Liver (tissue), 9 donors: Measurements from ENCODE around the gene KLK10. TPM values are rescaled to one million over a fixed set of nuclear protein-coding genes. Genes with fewer than 3 reads are reported as not detected.

Experiments used
- DNase-seq: peaks from one replicate; pipeline ENCODE4 v3.0.0-alpha.2; 2017; ENCODE audit warnings: low spot score
- H3K27ac ChIP-seq, 2 donors: one replicate each; pipeline ENCODE4 v1.7.0; 2013; ENCODE audit warnings: inconsistent platforms in 2 of 2, low read length in 2 of 2, control low read depth in 1 of 2, low read depth in 1 of 2, mild to moderate bottlenecking in 1 of 2
- H3K27me3 ChIP-seq, 4 donors: one replicate each; pipeline versions ENCODE4 v1.6.1 to v1.7.0; 2013; ENCODE audit warnings: low read length in 3 of 4, inconsistent platforms in 1 of 4, mild to moderate bottlenecking in 1 of 4, moderate library complexity in 1 of 4; ENCODE audit not compliant: control insufficient read depth in 4 of 4, insufficient read depth in 4 of 4
- H3K36me3 ChIP-seq, 4 donors: one replicate each; pipeline versions ENCODE4 v1.6.1 to v1.7.0; 2013; ENCODE audit warnings: low read length in 3 of 4, mild to moderate bottlenecking in 3 of 4, low read depth in 1 of 4, moderate library complexity in 1 of 4; ENCODE audit not compliant: control insufficient read depth in 4 of 4, insufficient read depth in 3 of 4
- H3K4me1 ChIP-seq, 4 donors: one replicate each; pipeline versions ENCODE4 v1.6.1 to v1.7.0; 2013; ENCODE audit warnings: low read length in 3 of 4, mild to moderate bottlenecking in 3 of 4, moderate library complexity in 1 of 4; ENCODE audit not compliant: control insufficient read depth in 4 of 4, insufficient read depth in 4 of 4
- H3K4me3 ChIP-seq, 3 donors: one replicate each; pipeline versions ENCODE4 v1.6.1 to v1.7.0; 2013; ENCODE audit warnings: low read length in 3 of 3, control low read depth in 1 of 3, low read depth in 1 of 3, mild to moderate bottlenecking in 1 of 3
- H3K9ac ChIP-seq, 2 donors: one replicate each; pipeline ENCODE4 v1.7.0; 2013; ENCODE audit warnings: low read length in 2 of 2, mild to moderate bottlenecking in 2 of 2, moderate library complexity in 2 of 2, control low read depth in 1 of 2, low read depth in 1 of 2
- H3K9me3 ChIP-seq, 4 donors: one replicate each; pipeline versions ENCODE4 v1.6.1 to v1.7.0; 2013; ENCODE audit warnings: low read length in 3 of 4; ENCODE audit not compliant: control insufficient read depth in 4 of 4
- ATF3 ChIP-seq: IDR thresholded peaks from 2 replicates; pipeline ENCODE4 v1.6.1; 2016; ENCODE audit warnings: antibody characterized with exemption
- EGR1 ChIP-seq, 2 donors: IDR thresholded peaks; 2 replicates each; pipeline ENCODE4 v1.6.1; 2016 to 2018; ENCODE audit warnings: antibody characterized with exemption in 2 of 2, low read depth in 2 of 2
- FOXA1 ChIP-seq: IDR thresholded peaks from 2 replicates; pipeline ENCODE4 v1.6.1; 2016; ENCODE audit warnings: antibody characterized with exemption
- FOXA2 ChIP-seq: IDR thresholded peaks from 2 replicates; pipeline ENCODE4 v1.6.1; 2016; ENCODE audit warnings: antibody characterized with exemption
- GABPA ChIP-seq, 2 donors: IDR thresholded peaks in 1 of 2; conservative IDR thresholded peaks in 1 of 2; 2 replicates each; pipeline ENCODE4 v1.6.1; 2016; ENCODE audit warnings: antibody characterized with exemption in 2 of 2, mild to moderate bottlenecking in 1 of 2, moderate library complexity in 1 of 2
- HNF4A ChIP-seq, 2 donors: conservative IDR thresholded peaks; 2 replicates each; pipeline ENCODE4 v1.6.1; 2016; ENCODE audit warnings: antibody characterized with exemption in 2 of 2, mild to moderate bottlenecking in 2 of 2
- HNF4G ChIP-seq: IDR thresholded peaks from 2 replicates; pipeline ENCODE4 v1.6.1; 2016; ENCODE audit warnings: antibody characterized with exemption
- JUND ChIP-seq, 2 donors: IDR thresholded peaks; 2 replicates each; pipeline ENCODE4 v1.6.1; 2016; ENCODE audit warnings: antibody characterized with exemption in 2 of 2
- NR2F2 ChIP-seq: IDR thresholded peaks from 2 replicates; pipeline ENCODE4 v1.6.1; 2016; ENCODE audit warnings: antibody characterized with exemption
- RAD21 ChIP-seq, 2 donors: IDR thresholded peaks; 2 replicates each; pipeline ENCODE4 v1.6.1; 2016; ENCODE audit warnings: antibody characterized with exemption in 2 of 2, mild to moderate bottlenecking in 2 of 2
- RXRA ChIP-seq, 2 donors: IDR thresholded peaks; 2 replicates each; pipeline ENCODE4 v1.6.1; 2017 to 2018; ENCODE audit warnings: antibody characterized with exemption in 2 of 2, mild to moderate bottlenecking in 1 of 2
- SP1 ChIP-seq: IDR thresholded peaks from 2 replicates; pipeline ENCODE4 v1.6.1; 2018; ENCODE audit warnings: antibody characterized with exemption, mild to moderate bottlenecking
- TAF1 ChIP-seq: conservative IDR thresholded peaks from 2 replicates; pipeline ENCODE4 v1.6.1; 2016; ENCODE audit warnings: antibody characterized with exemption, mild to moderate bottlenecking
- YY1 ChIP-seq: IDR thresholded peaks from 2 replicates; pipeline ENCODE4 v1.6.1; 2016; ENCODE audit warnings: antibody characterized with exemption, mild to moderate bottlenecking
- WGBS: extraction: QIAGEN DNeasy Blood & Tissue Kit; methylation state at CpG from one replicate; pipeline ENCODE4 v1.1.7; 2013; 5-methylcytosine and 5-hydroxymethylcytosine counted together
- polyA plus RNA-seq, 2 donors: library from polyadenylated mRNA; stranded (reverse) in 1 of 2; unstranded in 1 of 2; fragments of 200-250 nt in 1 of 2; fragments of >200 nt in 1 of 2; fragmentation: Nextera tagmentation in 1 of 2; extraction: Ambion mirVana in 1 of 2; gene quantifications; one replicate each; pipeline versions ENCODE4 v1.2.1 to v1.2.3, GENCODE V29; 2013 to 2015
- total RNA-seq, 2 donors: library from RNA; depleted of rRNA; stranded (reverse); fragments of >200 nt; gene quantifications; one replicate each; pipeline ENCODE4 v1.2.3, GENCODE V29; 2014
- TF ChIP-seq, protein P1 (sequence below): IDR thresholded peaks from 2 replicates; pipeline ENCODE4 v1.6.1; 2016; ENCODE audit warnings: antibody characterized with exemption
- TF ChIP-seq, protein P2 (sequence below): IDR thresholded peaks from 2 replicates; pipeline ENCODE4 v1.6.1; 2016; ENCODE audit warnings: antibody characterized with exemption
- TF ChIP-seq, protein P3 (sequence below): fragments of 150-350 bp; IDR thresholded peaks from 2 replicates; pipeline ENCODE4 v1.5.1; 2017; ENCODE audit warnings: improper control_type of control experiment, low read depth, low read length; ENCODE audit not compliant: missing input control
- TF ChIP-seq, protein P4 (sequence below): IDR thresholded peaks from 2 replicates; pipeline ENCODE4 v1.6.1; 2016; ENCODE audit warnings: antibody characterized with exemption, mild to moderate bottlenecking
- donor health status: healthy.
- donor health status: healthy.
- donor health status: healthy.
- donor health status: healthy.
- donor health status: healthy.

The KLK10 gene
- total and polyA plus RNA-seq, 4 donors: 0.06 TPM; not detected in 3

- Histone ChIP-seq H3K4me1 (no peaks in the 10 kb centered on the region), H3K4me3 (no peak overlapping the region), H3K36me3 (no peaks in the 10 kb centered on the region), H3K9me3 (no peaks in the 10 kb centered on the region), H3K27ac (no peak overlapping the region), H3K27me3 (peaks cover 0 to 7% (median 4%) of the 10 kb centered on the region in 4 donors), H3K9ac (no peak overlapping the region)
- TF ChIP-seq FOXA1 (no peak), GABPA (IDR thresholded peaks at IDR 0.05 in 1 of 2, conservative IDR thresholded peaks at IDR 0.05 in 1 of 2) (no peak)
- no peak for DNase-seq
- WGBS: 60% methylated on average over 11 of the region's 11 CpGs
Measured at GRCh38 chr19:50981587-50982146, 37.8 kb downstream of the KLK10 start.

DNA sequence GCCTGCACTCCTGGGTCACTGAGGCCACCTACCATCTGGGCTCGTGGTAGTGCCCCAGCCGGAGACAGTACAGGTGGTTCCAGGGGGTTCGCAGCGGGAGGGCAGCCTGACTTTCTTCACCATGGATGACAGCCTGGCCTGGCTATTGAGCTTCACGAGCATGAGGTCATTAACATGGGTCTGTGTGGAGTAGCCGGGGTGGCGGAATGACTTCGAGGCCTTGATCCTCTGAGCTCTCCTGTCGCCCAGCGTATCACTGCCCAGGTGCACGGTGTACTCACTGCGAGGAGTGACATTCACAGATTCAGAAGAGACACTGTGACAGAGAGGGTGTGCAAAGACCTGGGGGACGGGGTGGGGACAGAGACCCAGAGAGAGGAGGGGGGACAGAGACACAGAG lies 39.3 kb downstream of the KLK10 start:
- TF ChIP-seq ATF3 (no peak), NR2F2 (no peak), YY1 (no peak), RXRA (IDR thresholded peaks at IDR 0.05) (no peak), SP1 (no peak), HNF4G (no peak), GABPA (IDR thresholded peaks at IDR 0.05 in 1 of 2, conservative IDR thresholded peaks at IDR 0.05 in 1 of 2) (no peak), EGR1 (IDR thresholded peaks at IDR 0.05; ENCODE audit: low read depth in 2 of 2) (no peak), TAF1 (no peak), RAD21 (IDR thresholded peaks at IDR 0.05) (no peak), FOXA1 (no peak), JUND (IDR thresholded peaks at IDR 0.05) (no peak), HNF4A (conservative IDR thresholded peaks at IDR 0.05) (no peak), FOXA2 (no peak)
- TF ChIP-seq, protein P1, sequence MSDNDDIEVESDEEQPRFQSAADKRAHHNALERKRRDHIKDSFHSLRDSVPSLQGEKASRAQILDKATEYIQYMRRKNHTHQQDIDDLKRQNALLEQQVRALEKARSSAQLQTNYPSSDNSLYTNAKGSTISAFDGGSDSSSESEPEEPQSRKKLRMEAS: no peak
- TF ChIP-seq, protein P2, sequence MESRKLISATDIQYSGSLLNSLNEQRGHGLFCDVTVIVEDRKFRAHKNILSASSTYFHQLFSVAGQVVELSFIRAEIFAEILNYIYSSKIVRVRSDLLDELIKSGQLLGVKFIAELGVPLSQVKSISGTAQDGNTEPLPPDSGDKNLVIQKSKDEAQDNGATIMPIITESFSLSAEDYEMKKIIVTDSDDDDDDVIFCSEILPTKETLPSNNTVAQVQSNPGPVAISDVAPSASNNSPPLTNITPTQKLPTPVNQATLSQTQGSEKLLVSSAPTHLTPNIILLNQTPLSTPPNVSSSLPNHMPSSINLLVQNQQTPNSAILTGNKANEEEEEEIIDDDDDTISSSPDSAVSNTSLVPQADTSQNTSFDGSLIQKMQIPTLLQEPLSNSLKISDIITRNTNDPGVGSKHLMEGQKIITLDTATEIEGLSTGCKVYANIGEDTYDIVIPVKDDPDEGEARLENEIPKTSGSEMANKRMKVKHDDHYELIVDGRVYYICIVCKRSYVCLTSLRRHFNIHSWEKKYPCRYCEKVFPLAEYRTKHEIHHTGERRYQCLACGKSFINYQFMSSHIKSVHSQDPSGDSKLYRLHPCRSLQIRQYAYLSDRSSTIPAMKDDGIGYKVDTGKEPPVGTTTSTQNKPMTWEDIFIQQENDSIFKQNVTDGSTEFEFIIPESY: no peak
- TF ChIP-seq, protein P3, sequence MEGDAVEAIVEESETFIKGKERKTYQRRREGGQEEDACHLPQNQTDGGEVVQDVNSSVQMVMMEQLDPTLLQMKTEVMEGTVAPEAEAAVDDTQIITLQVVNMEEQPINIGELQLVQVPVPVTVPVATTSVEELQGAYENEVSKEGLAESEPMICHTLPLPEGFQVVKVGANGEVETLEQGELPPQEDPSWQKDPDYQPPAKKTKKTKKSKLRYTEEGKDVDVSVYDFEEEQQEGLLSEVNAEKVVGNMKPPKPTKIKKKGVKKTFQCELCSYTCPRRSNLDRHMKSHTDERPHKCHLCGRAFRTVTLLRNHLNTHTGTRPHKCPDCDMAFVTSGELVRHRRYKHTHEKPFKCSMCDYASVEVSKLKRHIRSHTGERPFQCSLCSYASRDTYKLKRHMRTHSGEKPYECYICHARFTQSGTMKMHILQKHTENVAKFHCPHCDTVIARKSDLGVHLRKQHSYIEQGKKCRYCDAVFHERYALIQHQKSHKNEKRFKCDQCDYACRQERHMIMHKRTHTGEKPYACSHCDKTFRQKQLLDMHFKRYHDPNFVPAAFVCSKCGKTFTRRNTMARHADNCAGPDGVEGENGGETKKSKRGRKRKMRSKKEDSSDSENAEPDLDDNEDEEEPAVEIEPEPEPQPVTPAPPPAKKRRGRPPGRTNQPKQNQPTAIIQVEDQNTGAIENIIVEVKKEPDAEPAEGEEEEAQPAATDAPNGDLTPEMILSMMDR: no peak
- TF ChIP-seq, protein P4, sequence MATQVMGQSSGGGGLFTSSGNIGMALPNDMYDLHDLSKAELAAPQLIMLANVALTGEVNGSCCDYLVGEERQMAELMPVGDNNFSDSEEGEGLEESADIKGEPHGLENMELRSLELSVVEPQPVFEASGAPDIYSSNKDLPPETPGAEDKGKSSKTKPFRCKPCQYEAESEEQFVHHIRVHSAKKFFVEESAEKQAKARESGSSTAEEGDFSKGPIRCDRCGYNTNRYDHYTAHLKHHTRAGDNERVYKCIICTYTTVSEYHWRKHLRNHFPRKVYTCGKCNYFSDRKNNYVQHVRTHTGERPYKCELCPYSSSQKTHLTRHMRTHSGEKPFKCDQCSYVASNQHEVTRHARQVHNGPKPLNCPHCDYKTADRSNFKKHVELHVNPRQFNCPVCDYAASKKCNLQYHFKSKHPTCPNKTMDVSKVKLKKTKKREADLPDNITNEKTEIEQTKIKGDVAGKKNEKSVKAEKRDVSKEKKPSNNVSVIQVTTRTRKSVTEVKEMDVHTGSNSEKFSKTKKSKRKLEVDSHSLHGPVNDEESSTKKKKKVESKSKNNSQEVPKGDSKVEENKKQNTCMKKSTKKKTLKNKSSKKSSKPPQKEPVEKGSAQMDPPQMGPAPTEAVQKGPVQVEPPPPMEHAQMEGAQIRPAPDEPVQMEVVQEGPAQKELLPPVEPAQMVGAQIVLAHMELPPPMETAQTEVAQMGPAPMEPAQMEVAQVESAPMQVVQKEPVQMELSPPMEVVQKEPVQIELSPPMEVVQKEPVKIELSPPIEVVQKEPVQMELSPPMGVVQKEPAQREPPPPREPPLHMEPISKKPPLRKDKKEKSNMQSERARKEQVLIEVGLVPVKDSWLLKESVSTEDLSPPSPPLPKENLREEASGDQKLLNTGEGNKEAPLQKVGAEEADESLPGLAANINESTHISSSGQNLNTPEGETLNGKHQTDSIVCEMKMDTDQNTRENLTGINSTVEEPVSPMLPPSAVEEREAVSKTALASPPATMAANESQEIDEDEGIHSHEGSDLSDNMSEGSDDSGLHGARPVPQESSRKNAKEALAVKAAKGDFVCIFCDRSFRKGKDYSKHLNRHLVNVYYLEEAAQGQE: no peak
- 55% methylated on average over 13 of the region's 13 CpGs for WGBS

More for the DNA sequence above, 39.3 kb downstream of the KLK10 start:
- Histone ChIP-seq H3K9me3 (no peaks in the 10 kb centered on the region), H3K36me3 (no peaks in the 10 kb centered on the region), H3K27ac (no peak overlapping the region), H3K9ac (no peak overlapping the region), H3K27me3 (peaks cover 0 to 7% (median 4%) of the 10 kb centered on the region in 4 donors), H3K4me3 (no peak overlapping the region), H3K4me1 (no peaks in the 10 kb centered on the region)
- DNase-seq: no peak
